Fibroblast of lung (primary cell): ENCODE results near the gene CGGBP1. TPM values are rescaled to one million over a fixed set of nuclear protein-coding genes. Genes with fewer than 3 reads are reported as not detected.
"Not testable (repeated sequence)": the region's sequence is repeated elsewhere in the genome, so short reads cannot be mapped to it uniquely, and the experiment has no call there.

Experiments
- DNase-seq, 2 donors: peaks; one replicate each; pipeline versions ENCODE4 v3.0.0 to v3.0.0-alpha.2; 2010; ENCODE audit warnings: low read depth in 2 of 2
- H2AFZ ChIP-seq: 2 replicates; pipeline ENCODE4 v1.5.1; 2012; ENCODE audit warnings: low read length, control low read depth, inconsistent platforms
- H3K27ac ChIP-seq: 2 replicates; pipeline ENCODE4 v1.5.1; 2011; ENCODE audit warnings: low read length, control low read depth; ENCODE audit not compliant: insufficient read depth
- H3K27me3 ChIP-seq: 2 replicates; pipeline ENCODE4 v1.5.1; 2011; ENCODE audit warnings: mild to moderate bottlenecking, low read length; ENCODE audit not compliant: control insufficient read depth, insufficient read depth
- H3K36me3 ChIP-seq: 2 replicates; pipeline ENCODE4 v1.5.1; 2011; ENCODE audit warnings: low read length; ENCODE audit not compliant: control insufficient read depth, insufficient read depth
- H3K4me1 ChIP-seq: 2 replicates; pipeline ENCODE4 v1.5.1; 2011; ENCODE audit warnings: low read length; ENCODE audit not compliant: control insufficient read depth, insufficient read depth; ENCODE audit errors: extremely low read depth
- H3K4me2 ChIP-seq: 2 replicates; pipeline ENCODE4 v1.5.1; 2011; ENCODE audit warnings: low read length, control low read depth; ENCODE audit not compliant: insufficient read depth; ENCODE audit errors: extremely low read depth
- H3K4me3 ChIP-seq, 4 experiments: fragments of 200-600 bp in 1 of 4; sonication (generic) in 1 of 4; replicated peaks in 1 of 4; 2 replicates each; pipeline ENCODE4 v1.5.1; 2011 to 2016; ENCODE audit warnings: low read length in 4 of 4, low read depth in 3 of 4, mild to moderate bottlenecking in 3 of 4, control low read depth in 2 of 4, inconsistent platforms in 1 of 4, mixed read lengths in 1 of 4; ENCODE audit not compliant: insufficient read depth in 1 of 4; ENCODE audit errors: control extremely low read depth in 1 of 4
- H3K79me2 ChIP-seq: 2 replicates; pipeline ENCODE4 v1.5.1; 2012; ENCODE audit warnings: mild to moderate bottlenecking, low read length, inconsistent platforms; ENCODE audit not compliant: control insufficient read depth, insufficient read depth
- H3K9ac ChIP-seq: 2 replicates; pipeline ENCODE4 v1.5.1; 2011; ENCODE audit warnings: mild to moderate bottlenecking, low read length, control low read depth; ENCODE audit not compliant: insufficient read depth
- H3K9me3 ChIP-seq: 2 replicates; pipeline ENCODE4 v1.5.1; 2012; ENCODE audit warnings: low read depth, low read length; ENCODE audit not compliant: control insufficient read depth, insufficient read depth
- H4K20me1 ChIP-seq: 2 replicates; pipeline ENCODE4 v1.5.1; 2011; ENCODE audit warnings: low read length; ENCODE audit not compliant: control insufficient read depth, insufficient read depth; ENCODE audit errors: extremely low read depth
- CTCF ChIP-seq, 2 donors: IDR thresholded peaks in 1 of 2; conservative IDR thresholded peaks in 1 of 2; 1 replicate in 1 of 2; 2 replicates in 1 of 2; pipeline ENCODE4 v1.5.1; 2011 to 2012; ENCODE audit warnings: low read length in 2 of 2, control low read depth in 1 of 2, inconsistent platforms in 1 of 2, low read depth in 1 of 2, mild to moderate bottlenecking in 1 of 2
- EZH2 ChIP-seq: IDR thresholded peaks from 2 replicates; pipeline ENCODE4 v1.5.1; 2012; ENCODE audit warnings: low read length, control low read depth, mild to moderate bottlenecking; ENCODE audit errors: missing control alignments
- polyA plus RNA-seq, 2 donors: library from polyadenylated mRNA; depleted of rRNA in 1 of 2; stranded (reverse) in 1 of 2; unstranded in 1 of 2; fragments of >200 nt; gene quantifications; 2 replicates each; pipeline ENCODE4 v1.2.1, GENCODE V29; 2011 to 2012; ENCODE audit warnings: missing spikeins in 1 of 2
- total RNA-seq: library from RNA; depleted of rRNA; stranded (reverse); fragments of >200 nt; gene quantifications from 2 replicates; pipeline ENCODE4 v1.2.1, GENCODE V29; 2014

CGGBP1 gene
- total and polyA plus RNA-seq, 2 donors (not counting 1 experiment from before 2014, with no cell fraction given), result 70.8 to 71.0 TPM

- DNase-seq, result peak in 1 of 2 donors; percentile 25
- no peaks in the 10 kb centered on the region for H4K20me1 ChIP-seq
- H3K27ac ChIP-seq, result no peak overlapping the region
Measured at GRCh38 chr3:88019024-88019423, 39.8 kb downstream of the CGGBP1 start.

GRCh38 chr3:88015656-88016055 lies 43.1 kb downstream of the CGGBP1 start:
- DNase-seq, H3K27ac ChIP-seq, H2AFZ ChIP-seq, H4K20me1 ChIP-seq, H3K9me3 ChIP-seq, H3K79me2 ChIP-seq, H3K4me1 ChIP-seq, H3K27me3 ChIP-seq, H3K4me3 ChIP-seq, H3K4me2 ChIP-seq, H3K36me3 ChIP-seq, H3K9ac ChIP-seq: not testable (repeated sequence)

More at GRCh38 chr3:88019024-88019423, 39.8 kb downstream of the CGGBP1 start:
- no peak for TF ChIP-seq CTCF (conservative IDR thresholded peaks at IDR 0.05 in 1 of 2, IDR thresholded peaks at IDR 0.05 in 1 of 2; ENCODE audit: low read depth in 1 of 2, low read length in 2 of 2)
- TF ChIP-seq EZH2, result no peak
- Histone ChIP-seq H3K4me1 (no peaks in the 10 kb centered on the region), H3K9ac (no peak overlapping the region), H3K36me3 (no peaks in the 10 kb centered on the region), H3K79me2 (no peaks in the 10 kb centered on the region), H3K9me3 (no peaks in the 10 kb centered on the region), H3K4me2 (no peak overlapping the region), H3K27me3 (no peaks in the 10 kb centered on the region), H2AFZ (no peak overlapping the region), H3K4me3 (no peak overlapping the region)

GRCh38 chr3:88013592-88013991 lies 45.2 kb downstream of the CGGBP1 start:
- no peak for DNase-seq
- no peaks in the 10 kb centered on the region for H3K27me3 ChIP-seq
- H3K9me3 ChIP-seq, result no peaks in the 10 kb centered on the region
- no peak overlapping the region for H3K4me3 ChIP-seq
- TF ChIP-seq CTCF (conservative IDR thresholded peaks at IDR 0.05 in 1 of 2, IDR thresholded peaks at IDR 0.05 in 1 of 2; ENCODE audit: low read depth in 1 of 2, low read length in 2 of 2), result no peak
- TF ChIP-seq EZH2, result no peak
- H3K4me1 ChIP-seq, result no peaks in the 10 kb centered on the region
- H3K4me2 ChIP-seq, result no peak overlapping the region
- H3K79me2 ChIP-seq, result no peaks in the 10 kb centered on the region
- H3K27ac ChIP-seq, result no peak overlapping the region
- no peak overlapping the region for H2AFZ ChIP-seq
- H4K20me1 ChIP-seq, result no peaks in the 10 kb centered on the region
- H3K9ac ChIP-seq, result no peak overlapping the region
- no peaks in the 10 kb centered on the region for H3K36me3 ChIP-seq
